H4 (cell line): ENCODE data around the gene SLC44A5. TPM values are rescaled to one million over a fixed set of nuclear protein-coding genes. Genes with fewer than 3 reads are reported as not detected.
"Not testable (repeated sequence)": the region's sequence is repeated elsewhere in the genome, so short reads cannot be mapped to it uniquely, and the experiment has no call there.

Experiments
- DNase-seq: peaks from one replicate; pipeline ENCODE4 v3.0.0-alpha.2; 2015; ENCODE audit warnings: low spot score
- total RNA-seq: library from RNA; depleted of rRNA; stranded (reverse); fragments of >200 nt; shearing (Covaris generic); gene quantifications from 2 replicates; pipeline ENCODE4 v1.2.3, GENCODE V29; 2014

Gene SLC44A5
- total RNA-seq, 1 experiment from 2014 or later: 1.6 TPM

GRCh38 chr1:75520862-75521475 is 89.9 kb downstream of the SLC44A5 start:
- DNase-seq: no peak

DNA sequence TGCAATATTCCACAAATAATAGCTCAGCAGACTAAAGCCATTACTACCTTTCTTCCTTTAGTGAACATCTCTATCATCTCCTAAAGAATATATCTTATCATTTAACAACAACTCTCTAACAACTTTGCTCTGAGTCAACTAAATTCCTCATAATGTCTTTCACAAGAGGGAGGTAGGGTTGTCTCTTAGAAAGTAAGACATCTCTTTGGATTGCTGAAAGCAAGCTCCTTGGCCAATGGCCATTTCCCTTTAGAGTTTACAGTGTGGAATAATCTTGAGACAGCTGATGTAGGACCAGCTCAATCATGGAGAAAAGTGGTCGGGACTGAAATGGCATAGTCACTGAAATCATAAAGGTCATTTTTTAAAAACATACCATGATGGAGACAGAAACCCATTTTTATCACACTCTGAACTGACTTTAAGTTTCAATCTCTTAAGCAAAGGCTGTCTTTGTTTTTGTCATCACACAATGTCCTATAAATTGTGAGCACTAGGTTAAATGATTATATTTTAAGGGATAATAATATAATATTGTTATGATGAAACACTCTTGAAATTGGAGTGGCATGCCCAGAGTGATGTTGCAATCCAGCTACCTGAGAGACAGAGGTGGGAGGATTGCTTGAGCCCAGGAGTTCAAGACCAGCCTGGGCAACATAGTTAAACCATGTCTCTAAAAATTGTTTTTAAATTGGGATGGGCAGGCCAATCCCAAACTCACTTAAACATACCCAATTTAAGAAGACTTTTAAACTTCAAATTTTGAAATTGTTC is 91.1 kb downstream of the SLC44A5 start:
- no peak for DNase-seq

DNA sequence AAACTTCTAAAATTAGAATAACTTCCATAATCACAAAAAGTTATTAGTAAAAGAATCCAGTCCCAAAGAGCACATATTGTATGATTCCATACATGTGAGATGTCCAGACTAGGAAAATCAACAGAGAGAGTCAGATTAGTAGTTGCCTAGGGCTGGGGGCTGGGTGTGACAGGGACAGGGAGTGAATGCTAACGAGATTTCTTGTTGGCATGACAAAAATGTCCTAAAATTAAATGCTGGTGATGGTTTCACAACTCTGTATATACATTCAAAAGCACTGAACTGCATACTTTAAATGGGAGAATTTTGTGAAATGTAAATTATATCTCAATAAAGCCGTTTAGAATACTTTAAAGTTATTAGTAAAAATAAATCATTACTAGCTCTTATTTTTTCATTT is 92.2 kb downstream of the SLC44A5 start:
- DNase-seq: no peak

- no peak for DNase-seq
These were observed 96.6 kb downstream of the SLC44A5 start for GRCh38 chr1:75514270-75514669.

GRCh38 chr1:75506976-75507375 is 103.9 kb downstream of the SLC44A5 start:
- no peak for DNase-seq

DNA sequence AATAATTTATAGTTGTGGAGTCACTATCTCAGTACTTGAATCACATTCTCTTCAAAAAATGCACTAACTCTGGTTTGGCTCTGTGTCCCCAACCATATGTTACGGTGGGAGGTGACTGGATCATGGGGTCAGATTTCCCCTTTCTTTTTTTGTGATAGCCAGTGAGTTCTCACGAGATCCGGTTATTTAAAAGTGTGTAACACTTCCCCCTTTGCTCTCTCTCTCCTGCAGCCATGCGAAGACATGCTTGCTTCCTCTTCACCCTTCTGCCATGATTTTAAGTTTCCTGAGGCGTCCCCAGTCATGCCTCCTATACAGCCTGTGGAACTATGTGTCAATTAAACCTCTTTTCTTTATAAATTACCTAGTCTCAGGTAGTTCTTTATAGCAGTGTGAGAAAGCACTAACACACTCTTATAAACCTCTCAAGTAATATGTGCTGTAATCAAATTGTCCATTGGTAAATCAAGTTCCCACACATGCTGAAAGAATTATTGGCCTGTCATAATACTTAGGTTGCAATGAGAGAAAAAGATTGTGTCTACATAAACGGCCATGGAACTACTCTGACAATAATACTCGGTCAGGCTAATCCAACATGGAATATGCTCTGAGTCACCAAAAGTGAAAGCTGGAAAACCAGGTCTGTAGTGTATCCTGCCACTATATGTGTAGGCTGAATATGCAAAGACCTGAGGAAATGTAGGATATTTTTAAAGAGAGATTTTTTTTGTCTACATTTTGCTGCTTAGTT is 107.5 kb downstream of the SLC44A5 start:
- peak; percentile 47 for DNase-seq

DNA sequence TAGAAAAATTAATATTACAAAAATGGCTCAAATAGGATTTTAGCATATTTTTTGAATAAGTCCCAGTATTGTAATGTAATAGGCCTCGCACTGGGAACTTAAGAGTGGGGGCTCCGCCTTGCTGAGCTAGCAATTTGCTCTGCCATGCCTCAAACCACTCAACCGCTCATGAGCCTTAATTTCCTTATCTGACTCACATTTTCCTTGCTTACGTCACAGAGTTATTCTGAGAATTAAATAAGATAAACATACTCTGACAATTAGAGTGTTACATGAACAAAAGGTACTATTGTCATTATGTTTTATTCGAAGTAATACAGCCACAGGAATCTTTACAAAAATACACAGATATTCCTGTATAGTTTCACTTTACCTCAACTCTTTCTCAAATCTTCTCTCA is 108.1 kb downstream of the SLC44A5 start:
- peak; percentile 79 for DNase-seq

DNA sequence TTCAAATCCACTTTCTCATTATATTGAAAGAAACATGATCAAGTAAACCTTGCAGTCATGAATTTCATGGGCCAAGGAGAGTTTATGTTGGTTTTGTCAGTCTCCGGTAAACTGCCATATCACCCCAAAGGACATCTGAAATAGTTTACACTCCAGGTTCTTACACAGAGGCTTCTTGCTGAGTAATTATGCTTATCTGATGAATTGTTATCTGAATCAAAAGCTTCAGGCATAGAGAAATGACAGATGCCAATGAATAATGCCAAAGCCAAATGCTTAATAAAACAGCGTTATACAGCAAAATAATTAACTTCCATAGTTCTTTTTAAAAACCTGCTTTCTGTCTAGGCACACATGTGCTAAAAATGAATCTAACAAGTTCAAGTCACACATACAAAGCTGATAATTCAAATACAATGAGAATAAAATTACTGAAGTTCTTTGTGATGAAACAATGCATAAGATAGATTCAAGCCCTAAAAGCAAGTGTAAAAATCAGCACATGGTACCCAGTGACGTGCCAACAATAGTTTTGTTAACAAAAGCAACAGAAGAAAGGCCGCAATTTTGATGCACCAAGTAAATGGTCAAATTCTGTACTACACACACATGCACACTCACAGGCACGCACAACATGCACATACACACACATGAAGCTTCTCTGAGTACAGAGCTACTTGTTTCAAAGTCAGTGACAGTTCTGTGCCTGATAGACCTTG is 109.2 kb downstream of the SLC44A5 start:
- DNase-seq: no peak

DNA sequence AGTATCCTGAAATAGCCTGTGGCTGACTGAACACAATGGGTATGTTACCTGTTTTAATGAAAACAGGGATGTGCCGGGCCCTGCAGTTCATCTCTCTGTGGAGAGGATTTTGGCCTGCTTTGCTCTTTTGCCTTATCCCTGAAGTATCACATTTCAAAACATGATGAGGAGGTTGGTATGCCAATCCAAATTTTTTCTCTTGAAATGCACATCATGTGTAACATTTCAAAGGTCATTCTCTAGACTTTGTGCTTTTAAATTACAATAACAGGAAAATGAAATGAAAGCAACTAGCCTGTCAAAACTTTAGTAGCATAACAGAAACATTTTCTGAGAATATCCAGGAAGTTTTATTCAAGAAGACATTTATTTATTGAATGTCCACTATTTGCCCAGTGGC is 118.9 kb downstream of the SLC44A5 start:
- DNase-seq: no peak

- DNase-seq: no peak
These were observed 123.5 kb downstream of the SLC44A5 start for GRCh38 chr1:75487399-75487798.

DNA sequence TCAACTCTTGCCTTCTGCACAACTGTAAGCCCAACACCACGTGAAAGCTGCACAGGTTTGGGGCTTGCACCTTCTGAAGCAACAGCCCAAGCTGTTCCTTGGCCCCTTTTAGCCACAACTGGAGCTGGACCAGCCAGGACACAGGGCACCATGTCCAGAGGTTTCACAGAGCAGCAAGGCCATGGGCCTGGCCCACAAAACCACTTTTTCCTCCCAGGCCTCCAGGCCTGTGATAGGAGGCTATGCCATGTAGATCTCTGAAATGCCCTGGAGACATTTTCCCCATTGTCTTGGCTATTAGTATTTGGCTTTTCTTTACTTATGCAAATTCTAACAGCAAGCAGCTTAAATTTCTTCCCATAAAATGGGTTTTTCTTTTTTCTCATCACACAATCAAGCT is 126.1 kb downstream of the SLC44A5 start:
- no peak for DNase-seq

- DNase-seq: no peak
These were observed 128.0 kb downstream of the SLC44A5 start for GRCh38 chr1:75482951-75483350.

DNA sequence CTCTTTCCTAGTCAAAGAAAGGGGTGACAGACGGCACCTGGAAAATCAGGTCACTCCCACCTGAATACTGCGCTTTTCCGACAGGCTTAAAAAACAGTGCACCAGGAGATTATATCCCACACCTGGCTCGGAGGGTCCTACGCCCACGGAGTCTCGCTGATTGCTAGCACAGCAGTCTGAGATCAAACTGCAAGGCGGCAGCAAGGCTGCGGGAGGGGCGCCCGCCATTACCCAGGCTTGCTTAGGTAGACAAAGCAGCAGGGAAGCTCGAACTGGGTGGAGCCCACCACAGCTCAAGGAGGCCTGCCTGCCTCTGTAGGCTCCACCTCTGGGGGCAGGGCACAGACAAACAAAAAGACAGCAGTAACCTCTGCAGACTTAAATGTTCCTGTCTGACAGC is 134.4 kb downstream of the SLC44A5 start:
- DNase-seq: not testable (repeated sequence)

- DNase-seq: no peak
These were observed 135.2 kb downstream of the SLC44A5 start for GRCh38 chr1:75475696-75476095.

DNA sequence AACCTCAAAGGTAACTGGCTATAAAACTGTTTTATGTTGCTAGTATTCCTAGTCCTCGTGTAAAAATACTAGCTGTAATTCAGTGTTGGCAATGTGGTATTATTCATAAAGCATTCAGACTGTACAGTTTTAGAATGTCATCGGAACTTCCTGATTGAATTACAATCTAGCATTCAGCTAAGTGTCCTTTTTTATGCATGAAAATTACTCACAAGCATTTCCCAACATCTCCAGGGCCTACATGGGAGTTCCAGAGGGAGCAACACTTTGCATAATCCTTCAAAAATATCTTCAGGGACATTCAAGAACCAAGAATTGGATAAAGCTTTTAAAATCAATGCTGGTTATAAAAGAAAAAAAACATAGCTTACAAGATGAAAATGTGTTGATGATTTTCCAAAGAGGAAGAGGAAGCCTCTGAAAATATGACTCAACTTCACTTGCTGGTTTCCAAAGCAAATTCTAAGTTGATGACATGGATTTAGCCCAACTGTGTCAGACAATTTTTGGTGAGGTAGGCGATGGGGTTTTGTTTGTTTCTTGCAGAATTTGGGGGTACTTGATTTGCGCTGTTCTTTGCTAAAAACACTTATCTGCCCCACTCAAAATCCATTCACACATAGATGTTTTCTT is 137.8 kb downstream of the SLC44A5 start:
- no peak for DNase-seq

DNA sequence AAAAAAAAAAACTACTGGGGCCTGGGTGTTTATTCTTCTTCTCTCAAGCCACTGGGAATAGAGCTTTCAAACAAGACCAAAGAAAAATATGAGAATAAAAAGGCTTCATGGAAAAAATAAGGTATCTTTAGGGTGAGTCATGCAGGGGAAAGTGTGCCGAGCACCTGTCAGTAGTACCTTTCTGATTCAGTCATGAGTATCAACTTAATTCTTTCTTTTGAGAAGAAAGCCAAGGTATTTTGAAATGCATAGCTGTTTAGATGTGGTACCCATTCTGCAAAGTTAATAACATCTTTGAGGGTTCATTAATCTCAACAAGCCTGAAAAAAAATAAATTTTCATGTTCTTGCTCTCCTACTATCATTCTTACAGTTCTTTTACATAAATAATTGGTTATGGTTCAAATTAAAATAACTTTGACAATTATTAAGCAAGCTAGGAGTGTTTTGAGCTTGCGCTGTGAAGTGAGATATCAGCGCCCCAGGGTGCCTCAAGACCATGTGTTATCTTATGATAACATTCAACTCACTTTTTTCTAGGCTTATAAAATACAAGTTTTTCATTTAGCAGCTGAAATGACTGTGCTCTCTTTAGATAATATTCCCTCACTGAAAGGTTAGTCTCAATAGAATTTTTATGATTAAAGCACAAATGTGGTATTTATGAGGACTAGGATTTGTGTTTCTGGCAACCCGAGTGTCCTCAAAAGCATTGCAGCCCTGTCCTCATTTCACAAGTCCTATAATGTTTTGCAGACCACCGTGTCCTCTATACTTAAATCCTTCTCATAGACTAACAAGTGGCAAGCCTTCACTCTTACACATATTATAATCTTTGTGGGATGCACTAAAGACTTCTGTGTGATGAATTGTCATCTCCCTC is 138.6 kb downstream of the SLC44A5 start:
- DNase-seq: no peak

DNA sequence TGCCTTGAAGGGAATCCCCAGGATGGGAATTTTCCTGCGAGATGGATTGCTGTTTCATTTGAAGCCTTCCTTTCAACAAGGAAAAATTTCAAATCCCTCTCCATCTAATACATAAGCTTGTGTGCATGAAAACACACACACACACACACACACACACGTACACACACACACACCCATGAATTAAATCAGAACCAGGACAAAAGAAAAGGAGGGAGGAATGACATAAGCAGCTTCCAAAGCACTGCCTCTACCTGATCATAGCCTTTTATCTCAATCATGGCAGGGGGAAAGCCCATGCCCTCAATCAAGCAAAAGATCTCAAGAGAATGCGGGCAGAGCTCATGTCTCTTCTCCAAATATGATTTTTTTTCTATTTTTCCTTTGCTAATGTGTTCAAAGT is 139.7 kb downstream of the SLC44A5 start:
- DNase-seq: no peak

DNA sequence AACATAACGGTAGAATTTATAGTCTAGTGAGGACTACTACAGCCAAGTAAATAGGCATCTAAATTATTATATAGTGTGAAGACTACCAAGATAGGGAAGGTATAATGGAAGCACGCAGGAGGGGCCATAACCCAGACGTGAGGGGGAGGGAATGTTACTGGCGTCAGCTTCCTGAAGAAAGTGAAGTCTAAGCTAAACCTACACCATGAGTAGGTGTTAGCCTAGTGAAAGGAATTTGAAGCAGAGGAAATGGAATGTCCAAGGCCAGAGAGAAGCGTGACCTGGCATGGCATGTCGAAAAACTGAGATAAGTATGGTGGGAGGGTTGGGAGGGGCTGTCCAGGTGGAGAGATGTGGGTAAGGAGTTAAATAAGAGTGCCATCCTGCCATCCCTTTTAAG is 140.5 kb downstream of the SLC44A5 start:
- DNase-seq: no peak

GRCh38 chr1:75469586-75470173 is 141.2 kb downstream of the SLC44A5 start:
- no peak for DNase-seq

GRCh38 chr1:75461808-75462325 is 149.0 kb downstream of the SLC44A5 start:
- DNase-seq: no peak
